SU-DHL-6 (cell line): Measurements from ENCODE around the gene MS4A10.

Experiments used
- H2AFZ ChIP-seq: fragments of 200-600 bp; sonication (generic); 2 replicates; pipeline ENCODE4 v1.6.1; 2014; ENCODE audit warnings: low read depth, mild to moderate bottlenecking, moderate library complexity, mixed read lengths, antibody characterized with exemption, low read length; ENCODE audit not compliant: severe bottlenecking
- H3F3A ChIP-seq: fragments of 200-600 bp; shearing (Covaris generic); 2 replicates; pipeline ENCODE4 v1.6.0; 2016; ENCODE audit warnings: antibody characterized with exemption, mild to moderate bottlenecking; ENCODE audit not compliant: insufficient read depth
- H3K27ac ChIP-seq: fragments of 200-600 bp; sonication (generic); 2 replicates; pipeline ENCODE4 v1.5.1; 2016; ENCODE audit warnings: low read depth, mild to moderate bottlenecking, low read length, moderate library complexity, mixed read lengths
- H3K27me3 ChIP-seq: fragments of 200-600 bp; sonication (generic), shearing (Covaris generic); 2 replicates; pipeline ENCODE4 v1.6.0; 2014; ENCODE audit warnings: mild to moderate bottlenecking, low read length
- H3K36me3 ChIP-seq: fragments of 200-600 bp; sonication (generic); 2 replicates; pipeline ENCODE4 v1.6.1; 2014; ENCODE audit warnings: mild to moderate bottlenecking, low read length, mixed read lengths
- H3K4me2 ChIP-seq: fragments of 300-600, 200-600 bp; shearing (Covaris generic), sonication (generic); 2 replicates; pipeline ENCODE4 v1.6.0; 2014; ENCODE audit warnings: low read length, low read depth, mild to moderate bottlenecking; ENCODE audit not compliant: poor library complexity, severe bottlenecking
- H3K4me3 ChIP-seq: fragments of 200-600 bp; sonication (generic); 2 replicates; pipeline ENCODE4 v1.5.1; 2014; ENCODE audit warnings: antibody characterized with exemption, low read length, mild to moderate bottlenecking, mixed read lengths; ENCODE audit not compliant: insufficient read depth, poor library complexity, severe bottlenecking
- H3K79me2 ChIP-seq: fragments of 200-600 bp; sonication (generic); 2 replicates; pipeline ENCODE4 v1.6.1; 2014; ENCODE audit warnings: mild to moderate bottlenecking, low read length, moderate library complexity; ENCODE audit not compliant: insufficient read depth
- H3K9ac ChIP-seq: fragments of 200-600 bp; sonication (generic); 2 replicates; pipeline ENCODE4 v1.7.0; 2014; ENCODE audit warnings: mild to moderate bottlenecking, low read length
- H3K9me2 ChIP-seq: fragments of 200-600 bp; sonication (generic); replicated peaks from 2 replicates; pipeline ENCODE4 v1.6.1; 2014; ENCODE audit warnings: low read length; ENCODE audit not compliant: insufficient read depth
- H3K9me3 ChIP-seq: fragments of 200-600 bp; sonication (generic); 2 replicates; pipeline ENCODE4 v1.6.1; 2014; ENCODE audit warnings: low read length, mixed read lengths; ENCODE audit not compliant: insufficient read depth
- H4K20me1 ChIP-seq: fragments of 200-600 bp; sonication (generic); 2 replicates; pipeline ENCODE4 v1.6.1; 2014; ENCODE audit warnings: low read depth, mild to moderate bottlenecking, antibody characterized with exemption, low read length, moderate library complexity, mixed read lengths
- EZH2phosphoT487 ChIP-seq: fragments of 200-600 bp; sonication (generic), shearing (Covaris generic); conservative IDR thresholded peaks from 2 replicates; pipeline ENCODE4 v1.6.1; 2018; ENCODE audit warnings: mild to moderate bottlenecking, antibody characterized with exemption, low read length, moderate library complexity, mixed read lengths
- TF ChIP-seq, protein P1 (sequence below): fragments of 200-600 bp; sonication (generic); IDR thresholded peaks from one replicate; pipeline ENCODE4 v1.5.1; 2017; ENCODE audit warnings: antibody characterized with exemption, mild to moderate bottlenecking, low read length, moderate library complexity; ENCODE audit not compliant: insufficient read depth, poor library complexity, severe bottlenecking

MS4A10 gene

DNA sequence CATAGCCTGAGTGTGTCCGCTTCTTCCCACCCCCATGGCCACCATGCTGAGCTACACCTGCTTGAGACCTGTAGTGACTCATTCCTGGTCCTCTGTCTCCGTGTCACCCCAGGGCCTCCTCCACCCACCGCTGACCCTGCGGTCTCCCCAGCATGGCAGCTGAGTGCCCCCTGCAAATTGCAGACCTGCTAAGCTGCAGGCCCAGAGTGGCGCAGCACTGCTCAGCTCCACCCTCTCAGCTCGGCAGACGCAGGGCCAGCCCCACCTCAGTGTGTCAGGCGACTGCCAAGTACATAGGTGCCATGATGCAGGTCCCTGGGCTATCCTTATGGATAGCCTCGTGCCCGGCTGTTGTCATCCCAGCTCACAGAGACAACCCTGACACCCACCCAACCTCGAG lies 15.3 kb upstream of the MS4A10 start:
- Histone ChIP-seq H3K9ac (no peak overlapping the region), H3K9me2 (no peaks in the 10 kb centered on the region), H3K79me2 (no peaks in the 10 kb centered on the region), H4K20me1 (no peaks in the 10 kb centered on the region), H3K9me3 (no peaks in the 10 kb centered on the region), H3F3A (no peaks in the 10 kb centered on the region), H2AFZ (no peak overlapping the region), H3K27ac (no peak overlapping the region), H3K27me3 (no peaks in the 10 kb centered on the region), H3K4me2 (no peak overlapping the region), H3K4me3 (no peak overlapping the region), H3K36me3 (no peaks in the 10 kb centered on the region)
- TF ChIP-seq EZH2phosphoT487: no peak
- TF ChIP-seq, protein P1, sequence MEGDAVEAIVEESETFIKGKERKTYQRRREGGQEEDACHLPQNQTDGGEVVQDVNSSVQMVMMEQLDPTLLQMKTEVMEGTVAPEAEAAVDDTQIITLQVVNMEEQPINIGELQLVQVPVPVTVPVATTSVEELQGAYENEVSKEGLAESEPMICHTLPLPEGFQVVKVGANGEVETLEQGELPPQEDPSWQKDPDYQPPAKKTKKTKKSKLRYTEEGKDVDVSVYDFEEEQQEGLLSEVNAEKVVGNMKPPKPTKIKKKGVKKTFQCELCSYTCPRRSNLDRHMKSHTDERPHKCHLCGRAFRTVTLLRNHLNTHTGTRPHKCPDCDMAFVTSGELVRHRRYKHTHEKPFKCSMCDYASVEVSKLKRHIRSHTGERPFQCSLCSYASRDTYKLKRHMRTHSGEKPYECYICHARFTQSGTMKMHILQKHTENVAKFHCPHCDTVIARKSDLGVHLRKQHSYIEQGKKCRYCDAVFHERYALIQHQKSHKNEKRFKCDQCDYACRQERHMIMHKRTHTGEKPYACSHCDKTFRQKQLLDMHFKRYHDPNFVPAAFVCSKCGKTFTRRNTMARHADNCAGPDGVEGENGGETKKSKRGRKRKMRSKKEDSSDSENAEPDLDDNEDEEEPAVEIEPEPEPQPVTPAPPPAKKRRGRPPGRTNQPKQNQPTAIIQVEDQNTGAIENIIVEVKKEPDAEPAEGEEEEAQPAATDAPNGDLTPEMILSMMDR: no peak

DNA sequence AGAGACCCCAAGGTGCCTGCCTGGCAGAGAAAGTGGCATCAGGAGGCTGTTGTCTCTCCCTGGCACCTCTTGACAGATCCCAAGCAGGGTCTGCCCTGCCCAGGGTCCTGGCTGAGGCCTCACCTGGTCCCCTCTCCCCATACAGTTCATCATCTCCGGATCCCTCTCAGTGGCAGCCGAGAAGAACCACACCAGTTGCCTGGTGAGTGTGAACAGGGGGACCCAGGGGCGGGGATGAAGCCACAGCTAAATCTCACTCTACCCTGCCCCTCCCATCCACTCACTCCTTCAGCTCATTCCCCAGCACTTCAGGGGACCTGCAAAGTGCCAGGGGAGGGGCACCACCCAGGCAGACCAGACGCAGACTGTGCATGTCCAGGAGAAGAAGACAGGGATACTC lies 14.0 kb upstream of the MS4A10 start:
- H3K79me2 ChIP-seq: no peaks in the 10 kb centered on the region
- TF ChIP-seq, protein P1: no peak
- no peak for TF ChIP-seq EZH2phosphoT487
- no peaks in the 10 kb centered on the region for H4K20me1 ChIP-seq
- no peak overlapping the region for H3K9ac ChIP-seq
- no peak overlapping the region for H2AFZ ChIP-seq
- H3K4me3 ChIP-seq: no peak overlapping the region
- no peaks in the 10 kb centered on the region for H3K27me3 ChIP-seq
- H3K36me3 ChIP-seq: no peaks in the 10 kb centered on the region
- H3K4me2 ChIP-seq: no peak overlapping the region
- no peaks in the 10 kb centered on the region for H3F3A ChIP-seq
- no peaks in the 10 kb centered on the region for H3K9me3 ChIP-seq
- no peaks in the 10 kb centered on the region for H3K9me2 ChIP-seq
- H3K27ac ChIP-seq: no peak overlapping the region

DNA sequence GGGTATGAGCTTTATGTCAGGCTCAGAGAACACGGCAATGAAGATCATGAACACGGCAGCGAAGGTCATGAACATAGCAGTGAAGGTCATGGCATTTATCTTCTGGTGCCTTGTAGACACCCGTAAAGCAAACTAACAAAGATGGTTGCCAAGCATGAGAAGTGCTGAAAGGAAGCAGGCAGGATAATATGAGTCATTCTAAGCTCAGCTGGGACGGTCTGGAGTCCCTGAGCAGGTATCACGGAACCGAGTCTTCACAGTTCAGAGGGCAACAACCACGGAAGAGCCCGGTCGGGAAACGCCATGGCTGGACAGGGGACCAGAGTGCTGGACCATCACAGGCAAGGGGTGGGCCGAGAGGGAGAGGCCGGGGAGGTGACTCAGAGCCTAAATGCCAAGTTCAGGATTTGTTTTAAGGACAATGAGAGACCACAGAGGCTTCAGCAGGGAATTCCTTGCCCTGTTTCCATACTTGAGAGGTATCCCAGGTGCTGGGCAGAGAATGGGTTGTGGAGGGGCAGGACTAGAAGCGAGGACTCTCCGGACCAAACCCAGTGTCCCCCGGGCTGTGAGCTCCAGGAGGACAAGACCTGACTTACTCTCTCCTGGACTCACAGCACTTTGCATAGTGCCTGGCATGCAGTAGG lies 13.1 kb upstream of the MS4A10 start:
- H3K9ac ChIP-seq: no peak overlapping the region
- H4K20me1 ChIP-seq: no peaks in the 10 kb centered on the region
- no peaks in the 10 kb centered on the region for H3K9me3 ChIP-seq
- H3K79me2 ChIP-seq: no peaks in the 10 kb centered on the region
- no peaks in the 10 kb centered on the region for H3K9me2 ChIP-seq
- no peaks in the 10 kb centered on the region for H3K36me3 ChIP-seq
- H3F3A ChIP-seq: no peaks in the 10 kb centered on the region
- no peak overlapping the region for H3K4me2 ChIP-seq
- no peak for TF ChIP-seq EZH2phosphoT487
- TF ChIP-seq, protein P1: no peak
- no peak overlapping the region for H3K4me3 ChIP-seq
- H3K27me3 ChIP-seq: no peaks in the 10 kb centered on the region
- no peak overlapping the region for H2AFZ ChIP-seq
- no peak overlapping the region for H3K27ac ChIP-seq
